WERI-Rb-1 (cell line): Measurements from ENCODE around the gene OTC.

Experiments
- DNase-seq: peaks from one replicate; pipeline ENCODE4 v3.0.0-alpha.2; 2020
- H3K27ac ChIP-seq: fragments of 250-450 bp; sonication (Bioruptor Pico); 2 replicates; pipeline ENCODE4 v1.5.1; 2020; ENCODE audit warnings: mild to moderate bottlenecking, moderate library complexity
- H3K27me3 ChIP-seq: fragments of 250-450 bp; sonication (Bioruptor Pico); 2 replicates; pipeline ENCODE4 v1.5.1; 2021; ENCODE audit warnings: mild to moderate bottlenecking, low read depth, moderate library complexity; ENCODE audit not compliant: insufficient read depth, severe bottlenecking
- H3K36me3 ChIP-seq: fragments of 250-450 bp; sonication (Bioruptor Pico); 2 replicates; pipeline ENCODE4 v1.5.1; 2020; ENCODE audit warnings: mild to moderate bottlenecking, moderate library complexity
- H3K4me3 ChIP-seq: 2 replicates; pipeline ENCODE4 v1.5.1; 2011; ENCODE audit warnings: low read depth, mild to moderate bottlenecking, control low read depth, low read length
- H3K9me3 ChIP-seq: fragments of 250-450 bp; sonication (Bioruptor Pico); 2 replicates; pipeline ENCODE4 v1.5.1; 2021; ENCODE audit warnings: mild to moderate bottlenecking, moderate library complexity; ENCODE audit not compliant: severe bottlenecking
- TF ChIP-seq, protein P1 (sequence below): IDR thresholded peaks from 2 replicates; pipeline ENCODE4 v1.5.1; 2011; ENCODE audit warnings: low read depth, mild to moderate bottlenecking, control low read depth, inconsistent platforms, low read length

OTC gene

GRCh38 chrX:38315186-38315585 lies 37.2 kb upstream of the OTC start:
- H3K9me3 ChIP-seq, result no peaks in the 10 kb centered on the region
- H3K4me3 ChIP-seq, result no peak overlapping the region
- no peaks in the 10 kb centered on the region for H3K27me3 ChIP-seq
- DNase-seq, result no peak
- TF ChIP-seq, protein P1, sequence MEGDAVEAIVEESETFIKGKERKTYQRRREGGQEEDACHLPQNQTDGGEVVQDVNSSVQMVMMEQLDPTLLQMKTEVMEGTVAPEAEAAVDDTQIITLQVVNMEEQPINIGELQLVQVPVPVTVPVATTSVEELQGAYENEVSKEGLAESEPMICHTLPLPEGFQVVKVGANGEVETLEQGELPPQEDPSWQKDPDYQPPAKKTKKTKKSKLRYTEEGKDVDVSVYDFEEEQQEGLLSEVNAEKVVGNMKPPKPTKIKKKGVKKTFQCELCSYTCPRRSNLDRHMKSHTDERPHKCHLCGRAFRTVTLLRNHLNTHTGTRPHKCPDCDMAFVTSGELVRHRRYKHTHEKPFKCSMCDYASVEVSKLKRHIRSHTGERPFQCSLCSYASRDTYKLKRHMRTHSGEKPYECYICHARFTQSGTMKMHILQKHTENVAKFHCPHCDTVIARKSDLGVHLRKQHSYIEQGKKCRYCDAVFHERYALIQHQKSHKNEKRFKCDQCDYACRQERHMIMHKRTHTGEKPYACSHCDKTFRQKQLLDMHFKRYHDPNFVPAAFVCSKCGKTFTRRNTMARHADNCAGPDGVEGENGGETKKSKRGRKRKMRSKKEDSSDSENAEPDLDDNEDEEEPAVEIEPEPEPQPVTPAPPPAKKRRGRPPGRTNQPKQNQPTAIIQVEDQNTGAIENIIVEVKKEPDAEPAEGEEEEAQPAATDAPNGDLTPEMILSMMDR, result no peak
- no peak overlapping the region for H3K27ac ChIP-seq
- H3K36me3 ChIP-seq, result no peaks in the 10 kb centered on the region

DNA sequence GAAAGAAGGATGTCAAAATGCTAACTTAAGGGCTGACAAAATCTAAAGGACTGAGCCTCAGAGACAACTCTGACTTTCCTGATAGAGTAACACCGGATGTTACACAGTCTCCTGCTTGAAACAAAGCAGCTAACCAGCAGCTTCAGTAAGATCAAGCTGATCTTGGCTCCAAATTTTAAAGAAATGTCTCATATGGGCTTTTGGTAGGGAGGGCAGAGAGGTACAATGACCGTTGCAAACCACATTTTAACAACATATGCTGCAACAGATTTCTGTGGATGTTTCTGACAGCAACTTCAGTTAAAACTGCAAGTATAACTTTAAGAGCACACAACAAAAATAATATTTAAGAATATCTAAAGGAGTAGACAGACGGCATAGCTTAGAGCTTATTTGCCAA lies 34.2 kb upstream of the OTC start:
- Histone ChIP-seq H3K36me3 (no peaks in the 10 kb centered on the region), H3K27ac (no peak overlapping the region), H3K9me3 (no peaks in the 10 kb centered on the region), H3K27me3 (peaks cover 3% of the 10 kb centered on the region), H3K4me3 (no peak overlapping the region)
- TF ChIP-seq, protein P1, result no peak
- DNase-seq, result no peak

DNA sequence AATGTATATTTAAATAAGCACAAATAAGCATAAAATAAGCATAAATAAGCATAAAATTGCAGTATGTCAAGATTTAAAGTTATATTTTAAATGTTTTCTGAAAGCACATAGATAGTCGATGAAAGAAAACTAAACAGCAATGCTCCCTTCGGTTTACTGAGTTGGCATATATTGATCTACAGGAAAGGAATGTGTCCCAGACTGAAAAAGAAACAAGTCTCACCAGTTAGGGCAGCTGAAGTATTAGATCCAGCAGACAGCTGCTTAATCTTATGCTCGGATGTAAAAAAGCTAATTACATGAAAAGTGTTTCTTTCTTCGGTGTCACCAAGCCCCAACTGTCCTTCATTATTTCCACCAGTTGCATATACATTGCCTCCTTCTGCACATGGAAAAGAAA lies 33.8 kb upstream of the OTC start:
- H3K27me3 ChIP-seq, result peaks cover 3% of the 10 kb centered on the region
- H3K4me3 ChIP-seq, result no peak overlapping the region
- no peaks in the 10 kb centered on the region for H3K36me3 ChIP-seq
- no peaks in the 10 kb centered on the region for H3K9me3 ChIP-seq
- DNase-seq, result no peak
- H3K27ac ChIP-seq, result no peak overlapping the region
- TF ChIP-seq, protein P1, result no peak

DNA sequence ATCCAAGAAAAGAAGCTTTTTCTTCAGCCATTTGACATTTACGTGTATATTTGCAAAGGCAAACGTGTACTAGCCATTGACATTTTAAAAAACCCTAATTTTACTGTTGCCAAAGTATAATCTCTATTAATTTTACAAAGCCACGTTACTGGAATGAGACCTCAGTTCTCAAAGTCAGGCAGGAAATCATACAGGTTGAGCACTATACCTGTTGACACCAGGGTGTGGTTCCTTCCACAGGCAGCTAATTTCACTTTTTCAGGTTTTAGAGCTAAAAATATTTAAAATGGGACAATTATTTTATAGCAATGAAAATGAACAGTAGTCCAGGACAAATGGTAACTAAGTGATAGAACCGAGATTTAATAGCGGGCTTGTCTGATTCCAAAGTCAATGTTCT lies 31.6 kb upstream of the OTC start:
- no peak for DNase-seq
- no peaks in the 10 kb centered on the region for H3K36me3 ChIP-seq
- TF ChIP-seq, protein P1, result no peak
- H3K27me3 ChIP-seq, result peaks cover 7% of the 10 kb centered on the region
- H3K9me3 ChIP-seq, result no peaks in the 10 kb centered on the region
- no peak overlapping the region for H3K4me3 ChIP-seq
- H3K27ac ChIP-seq, result no peak overlapping the region

DNA sequence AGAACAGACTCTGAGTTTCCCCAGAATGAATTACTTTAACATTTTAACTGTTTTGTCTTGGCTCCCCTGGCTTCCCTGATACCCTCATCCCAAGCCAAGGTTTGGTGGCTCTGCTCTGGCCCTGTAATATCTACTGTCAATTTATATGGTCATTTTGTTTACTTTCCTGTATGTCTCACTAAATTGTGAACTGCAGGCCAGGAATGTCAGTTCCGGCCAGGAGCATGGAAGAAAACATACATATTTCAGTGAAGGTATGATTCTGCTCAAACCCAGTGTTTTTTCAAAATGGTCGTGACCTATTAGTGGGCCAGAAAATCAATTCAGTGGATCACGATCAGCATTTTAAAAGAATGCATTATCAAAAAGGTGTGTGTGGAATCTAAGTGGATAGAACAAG lies 26.3 kb upstream of the OTC start:
- Histone ChIP-seq H3K9me3 (no peaks in the 10 kb centered on the region), H3K4me3 (no peak overlapping the region; the same call in 1 of the 2 replicates), H3K27me3 (peaks cover 9% of the 10 kb centered on the region), H3K27ac (no peak overlapping the region), H3K36me3 (no peaks in the 10 kb centered on the region)
- DNase-seq, result no peak
- TF ChIP-seq, protein P1, result no peak

DNA sequence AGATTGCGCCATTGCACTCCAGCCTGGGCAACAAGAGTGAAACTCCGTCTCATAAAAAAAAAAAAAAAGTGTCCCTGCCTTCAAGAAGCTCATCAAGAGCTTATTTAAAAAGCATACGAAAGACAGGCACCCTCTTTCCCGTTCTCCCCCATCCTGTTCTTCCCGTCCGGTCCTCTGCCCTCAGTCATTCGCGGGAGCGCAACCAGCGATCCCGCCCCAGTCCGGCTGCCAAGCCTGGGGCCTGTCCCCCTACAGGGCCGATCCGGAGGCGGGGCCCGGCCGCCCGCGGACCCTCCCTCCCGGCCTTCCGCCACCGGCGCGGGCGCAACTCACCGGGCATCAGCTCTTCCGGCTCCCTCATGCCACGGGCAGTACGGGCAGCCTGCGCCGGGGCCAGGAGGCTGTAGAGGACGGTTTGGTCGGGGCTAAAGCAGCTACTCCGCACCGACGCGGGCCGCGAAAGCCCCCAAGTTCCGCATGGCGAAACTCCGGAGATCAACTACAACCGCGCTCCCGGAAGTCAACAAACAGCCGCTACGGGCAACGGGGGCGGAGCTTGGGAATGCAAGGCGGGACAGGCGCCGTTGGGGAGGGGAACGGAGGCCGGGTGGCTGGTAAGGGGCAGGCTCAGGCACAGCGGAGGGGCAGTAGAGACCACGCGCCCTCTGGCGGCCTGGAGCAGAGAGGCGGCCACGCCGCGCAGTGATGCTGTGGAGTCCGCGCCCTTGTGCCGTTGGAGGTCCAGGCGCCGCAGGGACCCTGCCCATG lies 25.2 kb upstream of the OTC start, which contains the start of gene RPGR:
TSS of gene RPGR (minus strand) at position 503 of the 768 bp plus-strand sequence. CDS start at position 361, 142 bp downstream.
- H3K9me3 ChIP-seq, result no peaks in the 10 kb centered on the region
- H3K27ac ChIP-seq, result peak within 1 kb of the TSS; percentile 55
- TF ChIP-seq, protein P1, result peak; percentile 90
- DNase-seq, result peak; percentile 93
- H3K27me3 ChIP-seq, result peaks cover 9% of the 10 kb centered on the region
- H3K4me3 ChIP-seq, result peak within 1 kb of the TSS; percentile 51
- no peaks in the 10 kb centered on the region for H3K36me3 ChIP-seq
